SK-N-MC (cell line): ENCODE data around the gene KAT14.

Source experiments
- EZH2 ChIP-seq: fragments of 200-600 bp; sonication (generic); IDR thresholded peaks from one replicate; pipeline ENCODE4 v1.6.1; 2017; ENCODE audit warnings: antibody characterized with exemption
- POLR2AphosphoS5 ChIP-seq: IDR thresholded peaks from 2 replicates; pipeline ENCODE4 v1.6.1; 2012; ENCODE audit warnings: mild to moderate bottlenecking, low read depth, low read length, borderline replicate concordance

- TF ChIP-seq EZH2: no peak
- TF ChIP-seq POLR2AphosphoS5: no peak
Measured at GRCh38 chr20:18224968-18225568, 87.4 kb downstream of the KAT14 start.
